ENCODE data around the gene AGPAT4.

- TF ChIP-seq, protein P1, sequence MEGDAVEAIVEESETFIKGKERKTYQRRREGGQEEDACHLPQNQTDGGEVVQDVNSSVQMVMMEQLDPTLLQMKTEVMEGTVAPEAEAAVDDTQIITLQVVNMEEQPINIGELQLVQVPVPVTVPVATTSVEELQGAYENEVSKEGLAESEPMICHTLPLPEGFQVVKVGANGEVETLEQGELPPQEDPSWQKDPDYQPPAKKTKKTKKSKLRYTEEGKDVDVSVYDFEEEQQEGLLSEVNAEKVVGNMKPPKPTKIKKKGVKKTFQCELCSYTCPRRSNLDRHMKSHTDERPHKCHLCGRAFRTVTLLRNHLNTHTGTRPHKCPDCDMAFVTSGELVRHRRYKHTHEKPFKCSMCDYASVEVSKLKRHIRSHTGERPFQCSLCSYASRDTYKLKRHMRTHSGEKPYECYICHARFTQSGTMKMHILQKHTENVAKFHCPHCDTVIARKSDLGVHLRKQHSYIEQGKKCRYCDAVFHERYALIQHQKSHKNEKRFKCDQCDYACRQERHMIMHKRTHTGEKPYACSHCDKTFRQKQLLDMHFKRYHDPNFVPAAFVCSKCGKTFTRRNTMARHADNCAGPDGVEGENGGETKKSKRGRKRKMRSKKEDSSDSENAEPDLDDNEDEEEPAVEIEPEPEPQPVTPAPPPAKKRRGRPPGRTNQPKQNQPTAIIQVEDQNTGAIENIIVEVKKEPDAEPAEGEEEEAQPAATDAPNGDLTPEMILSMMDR (IDR thresholded peaks at IDR 0.05) = no peak
- TF ChIP-seq CHD4 (IDR thresholded peaks at IDR 0.05; ENCODE audit: borderline replicate concordance) (no peak), POLR2A (IDR thresholded peaks at IDR 0.05; ENCODE audit: low read length) (no peak), RAD21 (conservative IDR thresholded peaks at IDR 0.05 in 1 of 2, IDR thresholded peaks at IDR 0.05 in 1 of 2) (no peak), PHF8 (IDR thresholded peaks at IDR 0.05; ENCODE audit: borderline replicate concordance, low read depth) (no peak), EP300 (IDR thresholded peaks at IDR 0.05) (no peak), JUN (IDR thresholded peaks at IDR 0.05) (no peak), REST (IDR thresholded peaks at IDR 0.05) (no peak), KDM5A (IDR thresholded peaks at IDR 0.05) (no peak), EHF (CRISPR knock-in tag; IDR thresholded peaks at IDR 0.05) (no peak), USF2 (IDR thresholded peaks at IDR 0.05) (no peak)
- TF ChIP-seq, protein P2, sequence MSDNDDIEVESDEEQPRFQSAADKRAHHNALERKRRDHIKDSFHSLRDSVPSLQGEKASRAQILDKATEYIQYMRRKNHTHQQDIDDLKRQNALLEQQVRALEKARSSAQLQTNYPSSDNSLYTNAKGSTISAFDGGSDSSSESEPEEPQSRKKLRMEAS (IDR thresholded peaks at IDR 0.05) = no peak
- TF ChIP-seq, protein P3, sequence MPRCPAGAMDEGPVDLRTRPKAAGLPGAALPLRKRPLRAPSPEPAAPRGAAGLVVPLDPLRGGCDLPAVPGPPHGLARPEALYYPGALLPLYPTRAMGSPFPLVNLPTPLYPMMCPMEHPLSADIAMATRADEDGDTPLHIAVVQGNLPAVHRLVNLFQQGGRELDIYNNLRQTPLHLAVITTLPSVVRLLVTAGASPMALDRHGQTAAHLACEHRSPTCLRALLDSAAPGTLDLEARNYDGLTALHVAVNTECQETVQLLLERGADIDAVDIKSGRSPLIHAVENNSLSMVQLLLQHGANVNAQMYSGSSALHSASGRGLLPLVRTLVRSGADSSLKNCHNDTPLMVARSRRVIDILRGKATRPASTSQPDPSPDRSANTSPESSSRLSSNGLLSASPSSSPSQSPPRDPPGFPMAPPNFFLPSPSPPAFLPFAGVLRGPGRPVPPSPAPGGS (IDR thresholded peaks at IDR 0.05) = no peak
- TF ChIP-seq, protein P4, sequence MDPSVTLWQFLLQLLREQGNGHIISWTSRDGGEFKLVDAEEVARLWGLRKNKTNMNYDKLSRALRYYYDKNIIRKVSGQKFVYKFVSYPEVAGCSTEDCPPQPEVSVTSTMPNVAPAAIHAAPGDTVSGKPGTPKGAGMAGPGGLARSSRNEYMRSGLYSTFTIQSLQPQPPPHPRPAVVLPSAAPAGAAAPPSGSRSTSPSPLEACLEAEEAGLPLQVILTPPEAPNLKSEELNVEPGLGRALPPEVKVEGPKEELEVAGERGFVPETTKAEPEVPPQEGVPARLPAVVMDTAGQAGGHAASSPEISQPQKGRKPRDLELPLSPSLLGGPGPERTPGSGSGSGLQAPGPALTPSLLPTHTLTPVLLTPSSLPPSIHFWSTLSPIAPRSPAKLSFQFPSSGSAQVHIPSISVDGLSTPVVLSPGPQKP (IDR thresholded peaks at IDR 0.05; ENCODE audit: low read depth, low read length) = no peak
Measured at GRCh38 chr6:161169696-161170095, 104.2 kb downstream of the AGPAT4 start.

Data from A549 (cell line).